GM06990 (cell line): ENCODE results near the gene MEIS3.

ENCODE experiments used
- DNase-seq: peaks from one replicate; pipeline ENCODE4 v3.0.0-alpha.2; 2011; ENCODE audit not compliant: insufficient read length; ENCODE audit errors: extremely low read depth
- H3K27me3 ChIP-seq: replicated peaks from 2 replicates; pipeline ENCODE4 v1.6.0; 2011; ENCODE audit warnings: low read length; ENCODE audit not compliant: control insufficient read depth, insufficient read depth
- H3K36me3 ChIP-seq: 2 replicates; pipeline ENCODE4 v1.5.1; 2011; ENCODE audit warnings: low read length; ENCODE audit not compliant: control insufficient read depth, insufficient read depth
- H3K4me3 ChIP-seq: replicated peaks from 2 replicates; pipeline ENCODE4 v1.5.1; 2011; ENCODE audit warnings: low read depth, mild to moderate bottlenecking, control low read depth, low read length
- CTCF ChIP-seq: IDR thresholded peaks from 2 replicates; pipeline ENCODE4 v1.5.1; 2011; ENCODE audit warnings: low read length, control low read depth, mild to moderate bottlenecking, inconsistent platforms; ENCODE audit not compliant: insufficient read depth, poor library complexity, severe bottlenecking

The MEIS3 gene

GRCh38 chr19:47419030-47419783 lies at the start of gene MEIS3:
MEIS3 (minus strand) TSS chr19:47419527; CDS start chr19:47419081, 446 bp downstream.
- Histone ChIP-seq H3K36me3 (no peaks in the 10 kb centered on the region), H3K4me3 (no peak within 1 kb of the TSS), H3K27me3 (peaks cover 16% of the 10 kb centered on the region)
- no peak for TF ChIP-seq CTCF
- DNase-seq = no peak

DNA sequence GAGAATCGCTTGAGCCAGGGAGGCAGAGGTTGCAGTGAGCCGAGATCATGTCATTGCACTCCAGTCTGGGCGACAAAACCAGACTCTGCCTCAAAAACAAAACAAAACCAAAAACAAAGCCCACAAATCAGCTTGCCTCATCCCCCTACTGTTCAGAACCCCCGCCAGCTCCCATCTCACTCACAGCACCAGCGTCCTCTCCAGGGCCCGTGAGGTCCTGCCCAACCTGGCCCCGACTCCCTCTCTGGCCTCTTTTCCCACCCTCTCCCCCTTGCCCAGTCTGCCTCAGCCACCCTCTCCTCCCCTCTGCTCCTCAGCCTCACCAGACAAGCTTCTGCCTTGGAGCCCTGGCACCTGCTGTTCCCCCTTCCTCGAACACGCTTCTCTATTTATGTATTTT lies 48.6 kb upstream of the MEIS3 start:
- TF ChIP-seq CTCF = no peak
- Histone ChIP-seq H3K4me3 (no peak overlapping the region), H3K27me3 (peaks cover 1% of the 10 kb centered on the region; the same call in 1 of the 2 replicates), H3K36me3 (no peaks in the 10 kb centered on the region)
- DNase-seq = no peak

- Histone ChIP-seq H3K4me3 (no peak overlapping the region), H3K36me3 (no peaks in the 10 kb centered on the region), H3K27me3 (peaks cover 1% of the 10 kb centered on the region; the same call in 1 of the 2 replicates)
- DNase-seq = no peak
- no peak for TF ChIP-seq CTCF
Observed at GRCh38 chr19:47465957-47466356, 46.6 kb upstream of the MEIS3 start.

DNA sequence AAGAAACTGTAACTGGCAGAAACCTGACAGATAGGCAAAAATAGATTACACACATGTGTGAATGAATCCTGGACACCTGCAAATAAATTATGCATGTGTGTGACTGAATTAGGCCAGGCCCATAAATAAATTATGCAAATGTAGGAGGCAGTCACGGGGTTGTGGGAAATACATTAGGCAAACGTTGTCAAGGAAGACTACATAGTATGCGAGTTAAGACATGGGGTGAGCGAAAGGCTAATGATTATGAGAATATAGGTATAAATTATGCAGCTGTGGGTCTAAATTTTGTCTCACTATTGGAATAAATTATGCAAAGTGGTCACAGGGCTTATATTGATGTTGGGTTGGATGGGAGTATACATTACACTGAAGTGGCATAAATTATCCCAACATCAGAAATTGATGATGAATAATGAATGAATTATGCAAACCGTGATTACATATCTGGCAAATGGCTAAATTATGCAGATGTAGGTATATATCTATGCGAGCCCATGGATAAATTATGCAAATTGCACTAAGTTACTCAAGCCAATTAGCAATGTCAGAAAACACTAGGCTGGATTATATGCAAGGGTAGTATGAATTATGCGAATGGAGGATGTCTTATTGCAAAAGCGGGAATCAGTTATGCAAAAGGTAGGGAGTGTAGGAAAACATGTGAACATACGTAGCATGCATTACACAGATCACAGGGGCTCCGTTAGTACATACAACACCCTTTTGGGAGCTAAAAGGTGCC lies 45.5 kb upstream of the MEIS3 start:
- Histone ChIP-seq H3K4me3 (no peak overlapping the region), H3K27me3 (peaks cover 1% of the 10 kb centered on the region; the same call in 1 of the 2 replicates), H3K36me3 (no peaks in the 10 kb centered on the region)
- no peak for TF ChIP-seq CTCF
- DNase-seq = no peak

DNA sequence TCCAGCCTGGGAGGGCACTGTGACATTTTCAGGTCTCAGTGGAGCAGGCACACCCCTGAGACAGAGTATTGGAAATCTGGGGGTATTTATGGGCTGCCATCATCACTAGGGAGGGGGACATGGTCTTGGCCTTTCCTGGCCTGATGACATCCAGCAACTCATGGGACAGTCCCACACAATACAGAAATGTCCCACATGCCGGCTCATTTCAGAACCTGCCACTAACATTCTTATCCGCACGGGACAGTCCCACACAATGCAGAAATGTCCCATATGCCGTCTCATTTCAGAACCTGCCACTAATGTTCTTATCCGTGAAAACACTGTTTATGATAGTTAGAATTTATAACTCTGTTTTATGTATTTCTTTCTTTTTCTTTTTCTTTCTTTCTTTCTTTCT lies 42.5 kb upstream of the MEIS3 start:
- no peak for TF ChIP-seq CTCF
- Histone ChIP-seq H3K36me3 (no peaks in the 10 kb centered on the region), H3K27me3 (peaks cover 1% of the 10 kb centered on the region; the same call in 1 of the 2 replicates), H3K4me3 (no peak overlapping the region)
- DNase-seq = no peak
